Right kidney (tissue), 1 donor: Measurements from ENCODE around the gene MID1.

Experiments
- DNase-seq: peaks from one replicate; pipeline ENCODE4 v3.0.0-alpha.2; 2016

The MID1 gene

GRCh38 chrX:10576777-10577447, 43.5 kb downstream of the MID1 start:
- no peak for DNase-seq

- no peak for DNase-seq
These were observed 44.2 kb downstream of the MID1 start for GRCh38 chrX:10576186-10576585.

- DNase-seq = no peak
These were observed 45.7 kb downstream of the MID1 start for GRCh38 chrX:10574663-10575062.

- no peak for DNase-seq
These were observed 49.1 kb downstream of the MID1 start for GRCh38 chrX:10571260-10571659.

- DNase-seq = no peak
These were observed 49.8 kb downstream of the MID1 start for GRCh38 chrX:10570601-10571000.

GRCh38 chrX:10569946-10570345, 50.4 kb downstream of the MID1 start:
- no peak for DNase-seq

GRCh38 chrX:10568428-10568827, 52.0 kb downstream of the MID1 start:
- DNase-seq = no peak

- DNase-seq = no peak
These were observed 53.2 kb downstream of the MID1 start for GRCh38 chrX:10567136-10567535.

GRCh38 chrX:10566716-10567097, 53.7 kb downstream of the MID1 start:
- DNase-seq = no peak

GRCh38 chrX:10564484-10564883, 55.9 kb downstream of the MID1 start:
- DNase-seq = no peak

- DNase-seq = no peak
These were observed 63.2 kb downstream of the MID1 start for GRCh38 chrX:10557166-10557565.

GRCh38 chrX:10556405-10556804, 64.0 kb downstream of the MID1 start:
- DNase-seq = no peak

GRCh38 chrX:10555846-10556245, 64.5 kb downstream of the MID1 start:
- DNase-seq = no peak

GRCh38 chrX:10554612-10555270, 65.6 kb downstream of the MID1 start:
- no peak for DNase-seq

GRCh38 chrX:10549280-10549679, 71.1 kb downstream of the MID1 start:
- DNase-seq = no peak

GRCh38 chrX:10548688-10549087, 71.7 kb downstream of the MID1 start:
- no peak for DNase-seq

- no peak for DNase-seq
These were observed 74.5 kb downstream of the MID1 start for GRCh38 chrX:10545882-10546281.

- DNase-seq = no peak
These were observed 77.8 kb downstream of the MID1 start for GRCh38 chrX:10542586-10542985.

GRCh38 chrX:10538831-10539230, 81.6 kb downstream of the MID1 start:
- no peak for DNase-seq

GRCh38 chrX:10537308-10537707, 83.1 kb downstream of the MID1 start:
- DNase-seq = no peak

- no peak for DNase-seq
These were observed 83.6 kb downstream of the MID1 start for GRCh38 chrX:10536744-10537143.

GRCh38 chrX:10534611-10535010, 85.8 kb downstream of the MID1 start:
- no peak for DNase-seq

GRCh38 chrX:10533696-10534365, 86.6 kb downstream of the MID1 start:
- DNase-seq = no peak

GRCh38 chrX:10531927-10532326, 88.5 kb downstream of the MID1 start:
- DNase-seq = no peak
